ENCODE measurements around the gene PMF1.
A peak's percentile ranks its signal among the peaks of the same experiment; 100 is the strongest.

Gene PMF1

DNA sequence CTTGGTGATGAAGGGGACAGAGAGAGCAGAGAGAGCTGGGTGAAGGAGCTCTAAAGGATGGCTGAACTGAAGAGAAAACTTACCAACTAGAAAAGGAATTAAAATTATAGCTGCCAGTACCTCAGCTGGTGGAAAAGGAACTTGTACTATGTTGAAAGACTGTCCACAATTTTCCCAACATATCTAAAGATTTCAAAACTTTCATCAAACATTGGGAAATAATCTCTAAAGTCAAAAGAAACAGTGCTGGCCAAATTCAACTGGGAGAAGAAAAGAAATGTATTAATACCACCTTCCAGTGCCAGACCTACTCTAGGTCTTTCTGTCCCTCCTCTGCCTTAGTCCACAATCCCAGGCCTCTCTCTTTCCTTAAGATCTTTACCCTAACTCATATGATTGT is 63.7 kb downstream of the PMF1 start:
- no peak for DNase-seq

GRCh38 chr1:156276966-156277381 is 64.2 kb downstream of the PMF1 start:
- DNase-seq = no peak

DNA sequence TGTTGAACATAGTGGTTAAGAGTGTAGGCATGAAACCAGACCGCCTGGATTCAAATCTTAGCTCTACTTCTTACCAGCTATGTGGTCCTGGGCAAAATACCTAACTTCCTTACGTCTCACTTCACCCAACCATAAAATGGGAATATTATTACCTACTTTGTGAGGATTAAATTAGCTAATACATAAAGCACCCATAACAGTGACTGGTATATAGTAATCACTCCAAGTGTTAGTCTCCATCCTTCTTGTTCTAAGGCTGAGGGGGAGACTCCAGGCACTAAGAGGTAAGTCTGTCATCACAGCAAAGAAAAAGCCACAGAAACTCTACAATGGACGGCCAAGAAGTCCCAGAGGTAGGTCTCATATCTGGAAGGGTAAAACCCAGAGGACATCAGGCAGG is 67.0 kb downstream of the PMF1 start:
- no peak for DNase-seq

GRCh38 chr1:156281281-156281680 is 68.5 kb downstream of the PMF1 start:
- no peak for DNase-seq

GRCh38 chr1:156281693-156282478 is 69.1 kb downstream of the PMF1 start:
- DNase-seq = no peak

GRCh38 chr1:156282479-156283222 is 69.8 kb downstream of the PMF1 start, which contains the start of gene SMG5:
Gene SMG5 (minus strand): TSS chr1:156282825. CDS start chr1:156282680, 145 bp downstream.
- peak; percentile 76 to 90 (median 83) for DNase-seq

- no peak for DNase-seq
Measured at GRCh38 chr1:156283521-156283920, 70.7 kb downstream of the PMF1 start.

- no peak for DNase-seq
Measured at GRCh38 chr1:156284112-156284511, 71.3 kb downstream of the PMF1 start, which contains the start of gene TMEM79. Gene TMEM79 (plus strand): TSS chr1:156284325. CDS start chr1:156285227, 902 bp downstream.

- no peak for DNase-seq
Measured at GRCh38 chr1:156284757-156285156, 72.0 kb downstream of the PMF1 start.

DNA sequence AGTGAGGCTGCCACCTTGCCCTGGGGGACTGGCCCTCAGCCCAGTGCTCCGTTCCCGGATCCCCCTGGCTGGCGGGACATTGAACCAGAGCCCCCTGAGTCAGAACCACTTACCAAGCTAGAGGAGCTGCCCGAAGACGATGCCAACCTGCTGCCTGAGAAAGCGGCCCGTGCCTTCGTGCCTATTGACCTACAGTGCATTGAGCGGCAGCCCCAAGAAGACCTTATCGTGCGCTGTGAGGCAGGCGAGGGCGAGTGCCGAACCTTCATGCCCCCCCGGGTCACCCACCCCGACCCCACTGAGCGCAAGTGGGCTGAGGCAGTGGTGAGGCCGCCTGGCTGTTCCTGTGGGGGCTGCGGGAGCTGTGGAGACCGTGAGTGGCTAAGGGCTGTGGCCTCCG is 72.6 kb downstream of the PMF1 start:
- no peak for DNase-seq

GRCh38 chr1:156286061-156286460 is 73.3 kb downstream of the PMF1 start:
- no peak for DNase-seq

Data from activated naive CD4-positive, alpha-beta T cell (primary cell).